ENCODE measurements around the gene DCXR. TPM values are rescaled to one million over a fixed set of nuclear protein-coding genes. Genes with fewer than 3 reads are reported as not detected.

Gene DCXR
- total RNA-seq, 1 donor from 2014 or later: 36.5 TPM

GRCh38 chr17:82014971-82015310 lies 22.6 kb downstream of the DCXR start:
- H3K36me3 ChIP-seq: no peaks in the 10 kb centered on the region
- no peak for DNase-seq (ENCODE audit: low spot score)
- TF ChIP-seq EZH2phosphoT487 (IDR thresholded peaks at IDR 0.05) (no peak), CTCF (IDR thresholded peaks at IDR 0.05) (no peak), EZH2 (IDR thresholded peaks at IDR 0.05) (no peak)
- no peak overlapping the region for H2AFZ ChIP-seq (replicated peaks)
- peaks cover 2% of the 10 kb centered on the region for H3F3A ChIP-seq (ENCODE audit: low read depth)
- no peaks in the 10 kb centered on the region for H3K9me3 ChIP-seq (ENCODE audit: low read depth)
- no peaks in the 10 kb centered on the region for H3K27me3 ChIP-seq
- no peak overlapping the region for H3K27ac ChIP-seq
- no peak overlapping the region for H3K9ac ChIP-seq
- no peaks in the 10 kb centered on the region for H3K4me1 ChIP-seq
- H3K4me2 ChIP-seq: no peak overlapping the region
- H4K20me1 ChIP-seq (ENCODE audit: low read depth): peaks cover 5% of the 10 kb centered on the region
- H3K27ac Mint-ChIP-seq: no peak overlapping the region
- H3K27me3 Mint-ChIP-seq (ENCODE audit: insufficient read depth, low read depth): peaks cover 3% of the 10 kb centered on the region
- no peaks in the 10 kb centered on the region for H3K79me2 ChIP-seq (ENCODE audit: low read depth)
- no peaks in the 10 kb centered on the region for H3K9me3 Mint-ChIP-seq
- peaks cover 3% of the 10 kb centered on the region for H3K4me1 Mint-ChIP-seq
- H3K36me3 Mint-ChIP-seq: no peaks in the 10 kb centered on the region
- H3K4me3 ChIP-seq: no peak overlapping the region
- no peak overlapping the region for H3K4me3 Mint-ChIP-seq

GRCh38 chr17:82014432-82014831 lies 23.1 kb downstream of the DCXR start:
- Histone ChIP-seq H3K27me3 (no peaks in the 10 kb centered on the region), H3K36me3 (no peaks in the 10 kb centered on the region), H3K9me3 (ENCODE audit: low read depth) (no peaks in the 10 kb centered on the region), H3K9ac (peak overlapping the region; percentile 42), H3K79me2 (ENCODE audit: low read depth) (no peaks in the 10 kb centered on the region), H3K4me2 (no peak overlapping the region), H3K4me1 (no peaks in the 10 kb centered on the region), H3K27ac (no peak overlapping the region), H2AFZ (replicated peaks) (no peak overlapping the region), H3F3A (ENCODE audit: low read depth) (peaks cover 2% of the 10 kb centered on the region), H4K20me1 (ENCODE audit: low read depth) (peaks cover 1% of the 10 kb centered on the region), H3K4me3 (no peak overlapping the region)
- Mint-ChIP-seq H3K4me3 (no peak overlapping the region), H3K4me1 (peaks cover 3% of the 10 kb centered on the region), H3K36me3 (no peaks in the 10 kb centered on the region), H3K9me3 (no peaks in the 10 kb centered on the region), H3K27ac (no peak overlapping the region), H3K27me3 (ENCODE audit: insufficient read depth, low read depth) (peaks cover 3% of the 10 kb centered on the region)
- TF ChIP-seq EZH2phosphoT487 (IDR thresholded peaks at IDR 0.05): no peak
- TF ChIP-seq CTCF (IDR thresholded peaks at IDR 0.05): no peak
- no peak for TF ChIP-seq EZH2 (IDR thresholded peaks at IDR 0.05)
- DNase-seq (ENCODE audit: low spot score): no peak

- Histone ChIP-seq H3K4me1 (no peaks in the 10 kb centered on the region), H2AFZ (replicated peaks) (no peak overlapping the region), H3K79me2 (ENCODE audit: low read depth) (no peaks in the 10 kb centered on the region), H3K9me3 (ENCODE audit: low read depth) (no peaks in the 10 kb centered on the region), H3K4me3 (no peak overlapping the region), H3F3A (ENCODE audit: low read depth) (peaks cover under 1% of the 10 kb centered on the region), H3K4me2 (no peak overlapping the region), H3K27ac (no peak overlapping the region), H3K27me3 (no peaks in the 10 kb centered on the region), H3K9ac (no peak overlapping the region), H3K36me3 (no peaks in the 10 kb centered on the region), H4K20me1 (ENCODE audit: low read depth) (no peaks in the 10 kb centered on the region)
- Mint-ChIP-seq H3K4me1 (peaks cover 3% of the 10 kb centered on the region), H3K9me3 (no peaks in the 10 kb centered on the region), H3K36me3 (no peaks in the 10 kb centered on the region), H3K4me3 (no peak overlapping the region), H3K27me3 (ENCODE audit: insufficient read depth, low read depth) (peaks cover 3% of the 10 kb centered on the region), H3K27ac (peak overlapping the region; percentile 60)
- TF ChIP-seq EZH2 (IDR thresholded peaks at IDR 0.05) (no peak), EZH2phosphoT487 (IDR thresholded peaks at IDR 0.05) (no peak), CTCF (IDR thresholded peaks at IDR 0.05) (no peak)
- DNase-seq (ENCODE audit: low spot score): no peak
These were observed 23.6 kb downstream of the DCXR start for GRCh38 chr17:82013772-82014321.

Data from neural progenitor cell (in vitro differentiated cells).